SH-SY5Y (cell line): ENCODE results near the gene CDC25C.

Experiments
- GATA2 ChIP-seq: IDR thresholded peaks from 2 replicates; pipeline ENCODE4 v1.6.1; 2011; ENCODE audit warnings: mild to moderate bottlenecking, low read depth, low read length
- GATA3 ChIP-seq: IDR thresholded peaks from 2 replicates; pipeline ENCODE4 v1.6.1; 2011; ENCODE audit warnings: low read depth, mild to moderate bottlenecking, low read length, moderate library complexity

The CDC25C gene

DNA sequence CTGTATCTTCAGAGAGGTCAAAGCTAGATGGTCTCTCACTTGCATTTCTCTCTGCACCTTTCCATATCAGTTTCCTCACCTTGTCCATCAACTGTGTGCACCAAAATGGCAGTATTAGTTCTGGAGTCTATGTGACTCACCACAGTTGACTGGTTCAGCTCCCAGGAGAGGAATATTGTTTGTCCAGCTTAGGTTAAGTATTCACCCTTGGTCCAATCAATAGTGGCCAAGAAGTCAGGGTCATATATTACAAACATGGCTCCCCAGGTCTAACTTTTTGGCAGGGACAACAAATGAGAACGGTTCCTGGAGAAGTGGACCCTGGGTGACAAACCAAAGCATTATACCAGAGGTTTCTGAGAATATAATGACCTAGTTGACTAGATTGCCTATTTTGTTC is 93.6 kb downstream of the CDC25C start:
- TF ChIP-seq GATA3, result no peak
- TF ChIP-seq GATA2, result no peak
